Urothelium cell line (cell line): ENCODE measurements around the gene WWOX.
"Not testable (repeated sequence)": the region's sequence is repeated elsewhere in the genome, so short reads cannot be mapped to it uniquely, and the experiment has no call there.

Experiments
- DNase-seq: peaks from one replicate; pipeline ENCODE4 v3.0.0; 2011; ENCODE audit warnings: low spot score, mixed read lengths
- FAIRE-seq: peaks from 2 replicates; lab custom pipeline; 2011; peaks lifted over from hg19 to GRCh38; lab: Jason Lieb, UNC

WWOX gene

DNA sequence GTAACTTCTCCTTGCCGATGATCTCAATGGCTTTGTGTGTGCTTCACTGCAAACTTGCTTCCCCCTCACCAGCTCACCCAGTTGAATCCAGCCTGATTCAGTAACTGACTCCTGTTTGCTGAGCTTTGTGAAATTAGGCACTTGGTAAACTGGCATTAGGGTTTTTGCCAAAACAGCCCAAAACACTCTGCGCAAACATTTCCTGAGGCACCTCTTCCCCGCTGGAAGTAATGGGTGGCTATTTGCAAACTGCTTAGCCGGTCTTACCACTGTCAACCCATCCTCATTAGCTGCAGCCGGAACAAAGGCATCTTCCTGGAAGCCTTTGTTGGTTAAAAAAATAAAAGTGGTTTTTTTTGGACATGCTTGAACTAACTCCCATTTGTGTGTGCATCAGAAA is 1147.9 kb downstream of the WWOX start:
- no peak for DNase-seq
- no peak for FAIRE-seq

DNA sequence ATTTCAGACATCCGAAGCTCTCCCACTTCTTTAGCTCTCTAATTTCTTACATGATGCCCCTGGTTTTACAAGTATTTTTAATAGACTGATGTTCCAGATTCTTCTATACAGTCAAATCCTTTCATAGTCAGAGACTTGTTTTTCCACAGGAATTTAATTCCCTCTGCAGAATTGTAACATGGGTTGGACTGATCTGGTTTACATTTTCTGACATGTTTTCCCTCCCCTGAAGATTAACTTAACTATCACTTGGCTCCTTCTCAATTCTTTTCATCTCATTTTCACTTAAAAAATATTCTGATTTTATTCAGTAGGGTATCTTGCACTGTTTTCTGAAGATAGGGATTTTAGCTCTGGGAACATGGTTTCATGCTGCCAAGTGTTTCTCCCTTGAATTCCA is 1148.9 kb downstream of the WWOX start:
- DNase-seq (no peak), FAIRE-seq (no peak)

DNA sequence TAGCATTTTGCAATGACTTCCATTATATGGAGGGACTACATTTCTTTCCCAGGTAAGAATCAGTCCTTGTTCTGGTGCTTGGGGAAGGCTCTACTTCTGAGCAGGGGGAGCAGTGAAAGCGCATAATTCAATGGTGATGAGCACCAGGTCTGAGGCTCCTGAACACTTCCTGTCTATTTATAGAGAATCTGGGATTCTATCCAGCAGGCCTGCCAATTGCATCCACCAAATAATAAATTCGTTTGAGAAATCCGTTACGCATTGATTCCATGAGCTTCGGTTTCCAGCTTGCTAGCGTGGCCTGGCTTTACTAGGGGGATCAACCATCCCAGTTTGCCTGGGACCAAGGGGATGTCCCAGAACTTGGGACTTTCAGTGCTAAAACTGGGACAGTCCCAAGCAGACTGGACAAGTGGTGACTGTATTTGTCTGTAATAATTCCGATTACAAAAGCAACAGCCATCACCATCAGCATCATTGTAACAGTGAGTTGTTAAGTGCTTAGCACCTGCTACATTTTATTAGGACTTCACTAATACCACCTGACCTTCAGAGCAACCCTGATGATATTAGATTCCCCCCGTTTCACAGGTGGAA is 1151.1 kb downstream of the WWOX start:
- FAIRE-seq (no peak), DNase-seq (no peak)

DNA sequence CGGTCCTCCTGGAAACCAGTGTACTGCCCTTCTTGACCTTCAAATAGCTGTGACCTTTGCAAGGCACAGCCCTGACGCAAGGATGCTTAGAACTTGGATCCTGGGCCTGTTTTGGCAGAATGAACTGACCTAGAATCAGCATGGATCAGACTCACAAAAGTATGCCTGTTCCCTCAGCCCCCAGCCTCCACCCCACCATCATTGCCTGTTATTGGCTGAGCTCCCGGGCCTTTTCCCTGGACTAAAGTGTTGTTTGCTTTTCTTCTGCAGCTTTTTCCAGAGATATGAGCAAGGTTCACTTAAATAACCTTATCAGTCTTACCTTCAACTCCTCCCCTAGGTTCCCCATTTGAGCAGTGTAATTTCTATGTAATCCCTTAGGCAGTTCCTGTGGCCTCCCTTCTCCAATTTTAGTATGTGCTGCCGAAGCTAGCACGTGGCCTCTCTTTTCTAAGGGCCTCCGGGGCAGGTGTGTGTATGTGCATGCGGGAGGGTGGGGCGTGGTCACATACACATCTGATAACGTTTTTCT is 1153.7 kb downstream of the WWOX start:
- no peak for DNase-seq
- FAIRE-seq = no peak

DNA sequence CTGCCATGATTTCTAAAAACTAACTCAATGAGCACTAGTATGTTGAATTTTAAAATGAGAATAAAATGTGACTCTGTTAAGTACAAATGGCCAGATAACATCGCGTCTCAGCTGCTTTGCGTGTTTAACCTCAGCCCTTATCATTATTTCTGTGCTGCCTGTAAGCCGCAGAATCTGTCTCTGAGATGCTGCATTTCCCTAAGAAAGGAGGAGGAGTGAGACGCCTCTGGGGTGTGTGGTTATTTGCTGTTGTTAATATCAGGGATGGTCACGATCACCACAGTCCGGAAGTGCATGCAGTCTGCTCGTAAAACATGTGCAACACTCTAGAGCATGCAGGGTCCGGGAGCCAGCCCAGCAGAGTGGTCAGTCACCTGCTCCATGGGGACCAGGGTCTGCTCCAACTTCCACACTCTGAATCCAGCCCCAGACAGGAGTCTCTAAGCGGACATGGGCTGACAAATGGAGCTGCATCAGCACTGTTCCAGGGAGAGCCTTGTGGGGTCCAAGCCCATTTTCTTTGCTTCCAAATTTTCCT is 1158.6 kb downstream of the WWOX start:
- DNase-seq = no peak
- no peak for FAIRE-seq

DNA sequence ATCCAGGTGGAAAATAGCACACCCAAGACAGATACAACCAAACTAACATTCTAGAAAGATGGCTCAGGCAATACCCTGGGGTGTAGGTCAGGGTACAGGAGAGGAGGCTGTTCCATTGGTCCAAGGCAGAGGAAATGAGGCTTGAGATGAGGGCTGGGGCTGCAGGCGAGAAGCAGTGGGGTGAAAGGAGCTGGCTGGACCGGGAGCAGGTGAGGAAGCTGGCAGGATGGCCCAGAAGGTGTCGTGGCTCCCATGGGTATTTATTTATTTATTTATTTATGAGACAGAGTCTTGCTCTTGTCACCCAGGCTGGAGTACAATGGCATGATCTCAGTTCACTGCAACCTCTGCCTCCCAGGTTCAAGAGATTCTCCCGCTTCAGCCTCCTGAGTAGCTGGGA is 1161.4 kb downstream of the WWOX start:
- DNase-seq, FAIRE-seq: not testable (repeated sequence)

DNA sequence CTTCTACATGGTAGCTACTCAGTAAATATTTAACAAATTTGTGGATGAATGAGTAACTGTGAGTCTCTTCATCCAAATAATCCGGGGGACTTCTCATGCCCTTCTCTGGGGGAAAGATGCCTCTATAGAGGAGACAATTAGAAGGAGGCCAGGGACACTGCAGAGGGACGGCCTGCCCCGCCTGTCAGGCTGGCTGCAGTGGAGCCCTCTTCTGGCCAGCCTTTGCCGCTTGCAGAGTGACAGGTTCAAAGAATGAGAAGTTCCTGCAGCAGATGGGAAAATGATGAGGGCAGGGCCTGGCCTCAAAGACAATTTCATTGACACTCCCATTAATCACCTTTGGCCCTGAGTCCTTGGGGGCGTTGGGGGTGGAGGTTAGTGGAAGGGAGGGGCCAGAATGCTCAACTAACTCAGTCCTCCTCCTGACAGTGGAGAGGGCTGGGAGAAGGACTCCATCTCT is 1162.1 kb downstream of the WWOX start:
- FAIRE-seq (no peak), DNase-seq (no peak)

DNA sequence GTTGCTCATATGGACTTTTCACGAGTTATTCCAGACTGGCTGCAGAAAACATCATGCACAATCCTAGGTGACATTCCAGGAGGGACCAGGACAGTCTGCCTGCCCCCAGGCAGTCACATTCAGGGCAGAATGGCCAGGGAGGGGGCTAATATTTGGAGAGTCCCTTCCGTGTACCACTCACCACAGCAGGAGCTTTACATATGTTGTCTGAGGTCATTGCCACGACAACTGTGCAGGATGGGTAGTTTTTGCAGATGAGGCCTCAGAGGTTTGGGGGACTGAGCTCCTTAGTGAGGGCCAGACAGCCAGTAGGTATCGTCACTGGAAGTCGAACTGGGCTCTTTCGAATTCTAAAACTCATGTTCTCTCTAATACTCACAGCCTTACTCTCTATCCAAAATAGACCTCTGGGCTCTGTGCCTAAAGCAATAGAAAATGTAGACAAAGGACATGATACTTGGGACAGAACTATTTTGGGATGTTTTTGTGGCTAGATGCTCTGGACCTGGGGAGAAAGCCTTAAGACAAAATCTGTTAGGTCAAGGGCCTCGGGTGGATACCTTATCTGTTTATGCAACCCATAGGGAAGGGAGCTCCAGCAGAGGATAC is 1162.6 kb downstream of the WWOX start:
- no peak for FAIRE-seq
- no peak for DNase-seq
